Measurements from ENCODE around the gene FAM171A1. TPM values are rescaled to one million over a fixed set of nuclear protein-coding genes. Genes with fewer than 3 reads are reported as not detected.
"Not testable (repeated sequence)": the region's sequence is repeated elsewhere in the genome, so short reads cannot be mapped to it uniquely, and the experiment has no call there.

FAM171A1 gene
- total and polyA plus RNA-seq, 4 donors: 3.4 to 23.5 (median 9.7) TPM

- no peak for DNase-seq
Observed at GRCh38 chr10:15341502-15342128, 29.5 kb downstream of the FAM171A1 start.

GRCh38 chr10:15339892-15340291 is 31.2 kb downstream of the FAM171A1 start:
- Histone ChIP-seq H3K36me3 (ENCODE audit: control insufficient read depth in 4 of 4, insufficient read depth in 4 of 4, low read length in 4 of 4) (no peaks in the 10 kb centered on the region), H3K27ac (ENCODE audit: low read depth in 1 of 2, low read length in 1 of 2) (no peak overlapping the region), H3K4me1 (ENCODE audit: control insufficient read depth in 5 of 5, insufficient read depth in 5 of 5, low read length in 5 of 5) (peaks cover 0 to 50% (median 12%) of the 10 kb centered on the region in 5 donors), H3K4me3 (no peak overlapping the region), H3K9me3 (ENCODE audit: control insufficient read depth in 4 of 4, insufficient read depth in 3 of 4, low read length in 3 of 4) (no peaks in the 10 kb centered on the region), H3K9ac (ENCODE audit: insufficient read depth in 1 of 2, low read length in 2 of 2) (no peak overlapping the region), H3K27me3 (ENCODE audit: control insufficient read depth in 3 of 3, insufficient read depth in 3 of 3, low read length in 2 of 3) (no peaks in the 10 kb centered on the region)
- ATAC-seq (ENCODE audit: insufficient read depth, low FRiP score) (no peak), DNase-seq (no peak)
- no peak for TF ChIP-seq CTCF (IDR thresholded peaks at IDR 0.05; ENCODE audit: control extremely low read depth, extremely low read depth)
- WGBS, 2 donors: 93 to 98% methylated on average over 2 of the region's 2 CpGs

More at GRCh38 chr10:15341502-15342128, 29.5 kb downstream of the FAM171A1 start:
- H3K4me1 ChIP-seq (ENCODE audit: control insufficient read depth in 5 of 5, insufficient read depth in 5 of 5, low read length in 5 of 5): peaks cover 0 to 50% (median 12%) of the 10 kb centered on the region in 5 donors
- no peaks in the 10 kb centered on the region for H3K27me3 ChIP-seq (ENCODE audit: control insufficient read depth in 3 of 3, insufficient read depth in 3 of 3, low read length in 2 of 3)
- WGBS, 2 donors: 39 to 54% methylated on average over 7 of the region's 7 CpGs
- H3K36me3 ChIP-seq (ENCODE audit: control insufficient read depth in 4 of 4, insufficient read depth in 4 of 4, low read length in 4 of 4): no peaks in the 10 kb centered on the region
- no peak overlapping the region for H3K27ac ChIP-seq (ENCODE audit: low read depth in 1 of 2, low read length in 1 of 2)
- no peak for ATAC-seq (ENCODE audit: insufficient read depth, low FRiP score)
- H3K9ac ChIP-seq (ENCODE audit: insufficient read depth in 1 of 2, low read length in 2 of 2): no peak overlapping the region
- H3K4me3 ChIP-seq: no peak overlapping the region
- TF ChIP-seq CTCF (IDR thresholded peaks at IDR 0.05; ENCODE audit: control extremely low read depth, extremely low read depth): no peak
- H3K9me3 ChIP-seq (ENCODE audit: control insufficient read depth in 4 of 4, insufficient read depth in 3 of 4, low read length in 3 of 4): no peaks in the 10 kb centered on the region

- DNase-seq; H3K36me3 ChIP-seq (ENCODE audit: control insufficient read depth in 4 of 4, insufficient read depth in 4 of 4, low read length in 4 of 4); H3K9me3 ChIP-seq (ENCODE audit: control insufficient read depth in 4 of 4, insufficient read depth in 3 of 4, low read length in 3 of 4): not testable (repeated sequence)
Observed at GRCh38 chr10:15337441-15337923, 33.6 kb downstream of the FAM171A1 start.

GRCh38 chr10:15336211-15336610 is 34.9 kb downstream of the FAM171A1 start:
- DNase-seq (peak in 1 of 3 donors; percentile 55), ATAC-seq (ENCODE audit: insufficient read depth, low FRiP score) (no peak)
- no peak for TF ChIP-seq CTCF (IDR thresholded peaks at IDR 0.05; ENCODE audit: control extremely low read depth, extremely low read depth)
- WGBS, 2 donors: 73% methylated on average over 4 of the region's 4 CpGs
- peak overlapping the region in 1 of 2 donors; percentile 14 for H3K9ac ChIP-seq (ENCODE audit: insufficient read depth in 1 of 2, low read length in 2 of 2)
- no peak overlapping the region for H3K27ac ChIP-seq (ENCODE audit: low read depth in 1 of 2, low read length in 1 of 2)
- H3K4me1 ChIP-seq (ENCODE audit: control insufficient read depth in 5 of 5, insufficient read depth in 5 of 5, low read length in 5 of 5): peaks cover 0 to 43% (median 6%) of the 10 kb centered on the region in 5 donors
- H3K9me3 ChIP-seq (ENCODE audit: control insufficient read depth in 4 of 4, insufficient read depth in 3 of 4, low read length in 3 of 4): no peaks in the 10 kb centered on the region
- H3K27me3 ChIP-seq (ENCODE audit: control insufficient read depth in 3 of 3, insufficient read depth in 3 of 3, low read length in 2 of 3): no peaks in the 10 kb centered on the region
- no peak overlapping the region for H3K4me3 ChIP-seq
- H3K36me3 ChIP-seq (ENCODE audit: control insufficient read depth in 4 of 4, insufficient read depth in 4 of 4, low read length in 4 of 4): no peaks in the 10 kb centered on the region

More at GRCh38 chr10:15337441-15337923, 33.6 kb downstream of the FAM171A1 start:
- H3K4me3 ChIP-seq; H3K27ac ChIP-seq (ENCODE audit: low read depth in 1 of 2, low read length in 1 of 2); H3K27me3 ChIP-seq (ENCODE audit: control insufficient read depth in 3 of 3, insufficient read depth in 3 of 3, low read length in 2 of 3); H3K9ac ChIP-seq (ENCODE audit: insufficient read depth in 1 of 2, low read length in 2 of 2); ATAC-seq (ENCODE audit: insufficient read depth, low FRiP score): not testable (repeated sequence)
- WGBS, 2 donors: 96% methylated on average over 24 of the region's 24 CpGs
- peaks cover 0 to 50% (median 8%) of the 10 kb centered on the region in 5 donors for H3K4me1 ChIP-seq (ENCODE audit: control insufficient read depth in 5 of 5, insufficient read depth in 5 of 5, low read length in 5 of 5)

All from lung (tissue), 12 donors.